ENCODE results near the gene TMEM250.

TMEM250 gene

DNA sequence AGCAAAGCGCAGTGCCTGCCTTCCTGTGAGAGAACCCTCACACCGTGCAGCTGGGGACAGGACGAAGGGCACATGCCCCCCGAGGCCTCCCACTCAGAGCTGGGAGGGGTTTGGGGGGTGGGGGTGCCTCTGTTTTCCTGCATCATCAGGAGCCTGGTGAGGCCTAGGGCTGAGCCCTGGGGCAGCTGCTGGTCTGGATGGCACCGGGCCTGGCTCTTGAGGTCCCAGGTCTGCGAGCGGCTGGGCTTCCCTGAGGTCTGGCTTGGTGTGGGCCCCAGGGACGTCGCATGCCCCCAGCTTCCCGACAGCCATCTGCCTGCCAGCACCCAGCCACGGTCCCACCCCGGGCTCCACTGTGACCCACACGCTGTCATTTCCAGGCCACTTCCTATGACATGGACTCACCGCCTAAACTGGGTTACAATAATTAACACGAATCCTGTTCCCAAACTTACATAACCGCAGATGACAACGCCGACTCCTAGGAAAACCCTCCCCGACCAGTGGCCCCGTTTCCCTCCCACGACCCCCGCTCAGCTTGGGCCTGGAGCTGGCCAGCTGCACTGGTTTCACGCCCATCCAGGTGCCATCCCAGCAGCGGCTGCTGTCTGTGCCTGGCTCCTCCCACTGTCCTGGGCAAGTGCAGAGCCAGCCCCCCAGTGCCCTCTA, 32.3 kb downstream of the TMEM250 start:
- DNase-seq (ENCODE audit: low read depth, low spot score) = no peak
- H3K27ac ChIP-seq = no peak overlapping the region

GRCh38 chr9:136085815-136086212, 32.9 kb downstream of the TMEM250 start:
- no peak for DNase-seq (ENCODE audit: low read depth, low spot score)
- H3K27ac ChIP-seq = no peak overlapping the region

GRCh38 chr9:136084063-136084944, 34.4 kb downstream of the TMEM250 start:
- H3K27ac ChIP-seq = no peak overlapping the region
- no peak for DNase-seq (ENCODE audit: low read depth, low spot score)

DNA sequence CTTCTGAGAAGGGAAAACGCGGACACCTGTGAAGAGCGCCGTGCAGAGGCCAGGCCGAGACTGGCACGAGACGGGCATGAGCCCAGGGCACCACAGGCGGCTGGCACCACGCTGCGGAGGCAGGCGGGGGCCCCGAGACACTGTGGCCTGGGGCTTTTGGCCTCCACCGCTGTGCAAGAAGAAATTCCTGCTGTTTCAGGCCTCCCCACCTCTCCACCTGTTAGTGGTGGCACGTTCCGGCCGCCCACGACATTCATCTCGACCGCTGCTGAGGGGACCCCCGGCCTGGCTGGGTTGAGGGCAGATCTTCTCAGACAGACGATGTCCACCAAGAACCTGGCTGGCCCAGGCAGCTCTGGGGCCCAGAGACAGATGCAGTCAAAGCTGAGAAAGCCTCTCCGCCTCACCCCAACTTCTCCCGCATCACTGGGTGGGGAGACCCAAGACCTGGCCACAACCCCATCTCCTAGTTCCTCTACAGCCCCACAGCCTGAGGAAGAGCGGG, 35.1 kb downstream of the TMEM250 start:
- DNase-seq (ENCODE audit: low read depth, low spot score) = no peak
- H3K27ac ChIP-seq = no peak overlapping the region

DNA sequence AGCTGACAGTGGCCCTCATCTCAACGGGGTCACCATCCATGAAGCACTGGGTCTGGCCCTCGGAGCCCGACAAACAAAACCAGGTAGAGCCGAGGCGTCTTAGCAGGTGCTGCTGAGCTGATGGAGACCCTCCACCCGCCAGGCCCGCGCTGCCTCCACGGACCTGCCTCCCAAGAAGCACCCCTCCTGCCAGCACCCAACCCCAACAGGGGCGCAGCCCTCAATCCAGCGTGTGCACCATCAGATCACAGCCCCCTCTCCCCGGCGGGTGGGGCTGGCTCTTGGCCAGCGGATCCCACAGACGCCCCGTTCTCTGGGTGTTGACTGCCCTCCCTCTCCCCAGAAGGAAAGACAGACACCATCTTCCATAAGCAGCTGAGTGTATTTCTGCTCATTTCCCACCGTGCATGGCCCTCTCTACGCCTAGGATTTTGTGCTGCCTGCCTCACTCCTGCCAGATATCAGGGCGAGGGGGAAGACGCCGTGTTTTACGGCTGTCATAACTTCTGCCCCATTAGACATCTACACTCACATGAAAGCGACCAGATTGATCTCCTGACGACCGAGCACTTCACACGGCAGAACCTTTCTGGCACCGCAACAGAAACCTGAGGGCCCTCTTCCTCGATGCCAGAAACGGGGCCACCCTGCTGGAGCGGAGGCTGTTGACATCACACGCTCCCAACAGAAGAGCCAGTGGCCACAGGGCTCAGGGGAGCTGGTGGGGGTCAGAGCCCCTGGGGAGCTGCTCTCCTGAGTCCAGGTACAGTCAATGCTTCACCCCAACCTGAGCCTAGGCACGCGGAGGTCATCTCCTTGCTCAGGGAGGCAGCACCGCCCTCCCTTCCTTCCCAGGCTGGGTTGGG, 35.9 kb downstream of the TMEM250 start:
- H3K27ac ChIP-seq = no peak overlapping the region
- no peak for DNase-seq (ENCODE audit: low read depth, low spot score)

DNA sequence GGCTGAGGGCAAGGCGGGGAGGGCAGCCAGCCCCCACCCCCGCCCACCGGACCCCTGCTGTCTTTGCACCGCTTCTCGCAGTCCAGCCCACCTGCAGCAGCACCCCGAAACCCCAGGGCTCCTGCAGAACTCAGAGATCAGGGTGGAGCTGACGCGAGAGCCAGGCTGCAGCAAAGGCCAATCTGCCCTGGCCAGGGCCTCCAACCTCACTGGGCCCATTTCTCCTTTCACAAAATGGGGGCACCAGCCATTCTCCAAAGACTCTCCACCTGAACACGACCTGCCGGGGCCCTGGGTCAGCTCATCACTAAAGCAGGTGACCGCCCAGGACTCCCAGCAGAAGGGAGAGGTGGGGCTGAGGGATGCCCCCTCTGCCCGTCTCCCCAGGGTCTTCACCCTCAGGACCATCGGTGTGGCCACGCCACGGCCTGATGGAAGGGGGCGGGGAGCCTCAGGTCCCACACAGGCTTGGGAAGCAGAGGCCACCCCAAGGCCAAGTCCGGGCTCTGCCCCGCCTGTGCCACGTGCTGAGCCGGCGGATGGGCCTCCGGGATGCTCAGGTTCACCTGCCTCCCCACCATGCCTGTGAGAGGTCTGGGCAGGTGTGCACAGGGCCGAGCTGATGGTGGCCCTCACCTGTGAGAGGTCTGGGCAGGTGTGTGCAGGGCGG, 36.7 kb downstream of the TMEM250 start:
- no peak for DNase-seq (ENCODE audit: low read depth, low spot score)
- no peak overlapping the region for H3K27ac ChIP-seq

DNA sequence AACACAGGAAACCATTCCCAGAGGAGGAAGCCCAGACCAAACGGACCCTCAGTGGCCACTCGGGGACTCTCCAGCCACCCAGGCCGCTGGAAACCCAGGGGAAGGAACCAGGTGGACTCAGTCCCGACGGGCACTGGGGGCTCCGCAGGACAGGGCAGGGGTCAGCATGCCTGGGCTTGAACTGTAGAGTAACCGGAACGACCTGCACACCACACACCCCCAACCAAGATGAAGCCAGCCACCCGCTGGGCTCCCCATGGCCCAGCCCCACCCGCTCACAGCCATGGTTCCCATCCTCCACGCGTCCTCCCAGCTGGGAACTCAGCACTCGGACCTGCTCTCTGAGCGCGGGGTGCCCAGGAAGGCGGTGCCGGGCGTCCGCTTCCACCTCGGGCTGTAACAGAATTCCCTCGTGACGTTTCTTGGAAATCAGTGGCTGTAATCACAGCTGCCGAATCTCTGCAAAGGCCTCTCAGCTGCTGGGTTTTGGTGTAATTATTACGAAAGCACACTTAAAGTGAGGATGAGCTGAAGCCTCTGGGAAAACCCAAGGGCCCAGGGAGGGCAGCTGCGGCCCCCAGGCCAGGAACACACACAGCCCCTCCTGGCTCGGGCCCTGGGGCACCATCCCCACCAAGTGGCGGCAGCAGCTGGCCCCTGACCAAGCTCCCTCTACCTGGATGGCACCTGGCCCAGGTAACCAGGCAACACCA, 37.4 kb downstream of the TMEM250 start:
- no peak for DNase-seq (ENCODE audit: low read depth, low spot score)
- no peak overlapping the region for H3K27ac ChIP-seq

DNA sequence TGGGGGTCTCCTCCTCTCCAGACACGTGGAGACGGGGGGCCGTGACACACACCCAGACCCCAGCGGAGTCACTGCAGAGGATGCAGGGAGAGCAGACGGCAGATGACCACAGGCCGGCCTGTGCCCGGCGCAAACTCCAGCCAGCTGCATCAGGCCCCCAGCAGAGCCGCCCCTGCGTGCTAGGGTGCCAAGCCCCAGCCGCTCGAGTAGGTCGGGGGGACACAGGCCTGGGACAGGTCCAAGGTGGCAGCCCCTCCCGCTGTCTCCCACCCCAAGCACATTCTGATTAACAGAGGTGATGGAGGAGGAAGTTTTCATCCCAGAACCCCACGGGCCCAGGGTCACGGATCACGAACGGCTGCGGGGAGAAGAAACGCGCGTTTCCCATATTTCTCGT, 38.0 kb downstream of the TMEM250 start:
- no peak overlapping the region for H3K27ac ChIP-seq
- no peak for DNase-seq (ENCODE audit: low read depth, low spot score)

DNA sequence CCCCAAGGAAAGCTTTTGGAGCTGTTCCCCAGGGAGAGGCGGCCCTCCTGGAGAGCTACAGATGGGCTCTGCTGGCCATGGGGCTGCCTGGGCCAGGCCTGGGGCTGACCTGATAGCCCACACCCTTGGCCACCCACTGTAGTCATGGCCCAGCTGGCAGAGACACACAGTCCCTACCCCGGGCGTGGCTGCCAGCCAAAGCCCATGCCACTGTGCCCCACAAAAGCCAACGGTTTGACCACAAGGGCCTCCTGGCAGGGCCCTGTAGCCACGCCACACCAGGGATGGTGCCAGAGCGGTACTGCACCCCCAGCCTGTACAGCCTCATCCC, 38.8 kb downstream of the TMEM250 start:
- no peak for DNase-seq (ENCODE audit: low read depth, low spot score)
- no peak overlapping the region for H3K27ac ChIP-seq

GRCh38 chr9:136079211-136079915, 39.3 kb downstream of the TMEM250 start:
- no peak overlapping the region for H3K27ac ChIP-seq
- DNase-seq (ENCODE audit: low read depth, low spot score) = no peak

DNA sequence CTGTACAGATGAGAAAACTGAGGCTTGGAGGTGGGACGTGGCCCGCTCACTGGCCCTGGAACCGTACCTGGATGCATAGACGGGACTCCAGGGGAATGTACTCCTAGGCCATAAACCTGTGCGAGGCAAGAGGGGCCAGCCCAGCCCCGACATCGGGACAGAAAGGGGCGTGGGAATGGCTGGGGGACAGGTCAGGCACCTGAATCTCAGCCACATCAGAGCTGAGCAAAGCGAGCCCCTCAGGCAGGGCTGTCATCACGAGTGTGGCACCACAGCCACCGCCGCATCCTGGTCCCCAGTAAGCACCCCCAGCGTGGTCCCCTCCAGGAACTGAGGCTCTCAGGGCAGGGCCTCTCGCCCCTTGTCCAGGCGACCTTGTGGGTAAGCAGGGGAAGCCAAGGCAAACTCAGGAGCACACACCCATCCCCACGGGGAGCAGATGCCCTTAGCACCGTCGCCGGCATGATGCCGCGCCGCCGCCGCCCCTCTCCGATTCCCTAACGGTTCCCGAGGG, 40.1 kb downstream of the TMEM250 start:
- no peak for DNase-seq (ENCODE audit: low read depth, low spot score)
- H3K27ac ChIP-seq = no peak overlapping the region

GRCh38 chr9:136078024-136078423, 40.7 kb downstream of the TMEM250 start:
- DNase-seq (ENCODE audit: low read depth, low spot score) = no peak
- no peak overlapping the region for H3K27ac ChIP-seq

- no peak overlapping the region for H3K27ac ChIP-seq
Observed at GRCh38 chr9:136077491-136077890, 41.2 kb downstream of the TMEM250 start.

GRCh38 chr9:136075881-136076678, 42.6 kb downstream of the TMEM250 start:
- no peak overlapping the region for H3K27ac ChIP-seq
- DNase-seq (ENCODE audit: low read depth, low spot score) = no peak

More at GRCh38 chr9:136077491-136077890, 41.2 kb downstream of the TMEM250 start:
- no peak for DNase-seq (ENCODE audit: low read depth, low spot score)

GRCh38 chr9:136075134-136075841, 43.4 kb downstream of the TMEM250 start:
- no peak for DNase-seq (ENCODE audit: low read depth, low spot score)
- H3K27ac ChIP-seq = no peak overlapping the region

DNA sequence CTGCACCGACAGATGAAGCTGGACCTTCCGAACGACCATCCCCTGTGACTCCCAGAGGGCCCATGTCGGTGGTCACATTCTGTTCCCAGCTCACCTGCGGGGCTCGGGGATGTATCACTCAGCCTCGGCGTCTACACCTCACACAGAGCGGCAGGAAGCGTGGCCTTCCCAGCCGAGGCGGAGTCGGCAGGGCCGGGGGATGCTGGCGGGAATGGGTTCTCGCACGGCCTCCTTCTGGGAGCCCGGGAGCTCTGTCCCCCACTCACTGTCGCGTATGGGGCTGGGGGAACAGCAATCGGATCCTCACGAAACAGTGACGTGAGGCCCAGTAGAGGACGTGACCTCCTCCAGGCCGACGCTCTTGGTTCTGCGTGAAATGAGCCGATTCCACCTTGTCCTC, 44.0 kb downstream of the TMEM250 start:
- no peak for DNase-seq (ENCODE audit: low read depth, low spot score)
- no peak overlapping the region for H3K27ac ChIP-seq
